ENCODE data around the gene ABCA1.
"Not testable (repeated sequence)": the region's sequence is repeated elsewhere in the genome, so short reads cannot be mapped to it uniquely, and the experiment has no call there.

GRCh38 chr9:104855258-104855657 is 72.7 kb downstream of the ABCA1 start:
- TF ChIP-seq, protein P1, sequence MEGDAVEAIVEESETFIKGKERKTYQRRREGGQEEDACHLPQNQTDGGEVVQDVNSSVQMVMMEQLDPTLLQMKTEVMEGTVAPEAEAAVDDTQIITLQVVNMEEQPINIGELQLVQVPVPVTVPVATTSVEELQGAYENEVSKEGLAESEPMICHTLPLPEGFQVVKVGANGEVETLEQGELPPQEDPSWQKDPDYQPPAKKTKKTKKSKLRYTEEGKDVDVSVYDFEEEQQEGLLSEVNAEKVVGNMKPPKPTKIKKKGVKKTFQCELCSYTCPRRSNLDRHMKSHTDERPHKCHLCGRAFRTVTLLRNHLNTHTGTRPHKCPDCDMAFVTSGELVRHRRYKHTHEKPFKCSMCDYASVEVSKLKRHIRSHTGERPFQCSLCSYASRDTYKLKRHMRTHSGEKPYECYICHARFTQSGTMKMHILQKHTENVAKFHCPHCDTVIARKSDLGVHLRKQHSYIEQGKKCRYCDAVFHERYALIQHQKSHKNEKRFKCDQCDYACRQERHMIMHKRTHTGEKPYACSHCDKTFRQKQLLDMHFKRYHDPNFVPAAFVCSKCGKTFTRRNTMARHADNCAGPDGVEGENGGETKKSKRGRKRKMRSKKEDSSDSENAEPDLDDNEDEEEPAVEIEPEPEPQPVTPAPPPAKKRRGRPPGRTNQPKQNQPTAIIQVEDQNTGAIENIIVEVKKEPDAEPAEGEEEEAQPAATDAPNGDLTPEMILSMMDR (IDR thresholded peaks at IDR 0.05; ENCODE audit: insufficient read depth, low read length, poor library complexity, severe bottlenecking) = not testable (repeated sequence)
- TF ChIP-seq EZH2phosphoT487 (conservative IDR thresholded peaks at IDR 0.05; ENCODE audit: low read length) = not testable (repeated sequence)

All from SU-DHL-6 (cell line).